ENCODE data around the gene KSR2.

GRCh38 chr12:117525766-117526165 is 443.0 kb downstream of the KSR2 start:
- TF ChIP-seq XBP1 (CRISPR knock-in tag; IDR thresholded peaks at IDR 0.05) = no peak
- no peak for TF ChIP-seq LRRFIP1 (CRISPR knock-in tag; conservative IDR thresholded peaks at IDR 0.05)
- no peak for TF ChIP-seq TCF7L2 (IDR thresholded peaks at IDR 0.05; ENCODE audit: low read depth, low read length)
- TF ChIP-seq CTCF (CRISPR knock-in tag; IDR thresholded peaks at IDR 0.05) = no peak
- TF ChIP-seq SOX6 (IDR thresholded peaks at IDR 0.05) = no peak
- no peak for TF ChIP-seq SOX6 (CRISPR knock-in tag; IDR thresholded peaks at IDR 0.05)
- TF ChIP-seq ZNF746 (CRISPR knock-in tag; IDR thresholded peaks at IDR 0.05) = no peak
- no peak for TF ChIP-seq EEA1 (CRISPR knock-in tag; IDR thresholded peaks at IDR 0.05; ENCODE audit: borderline replicate concordance)
- TF ChIP-seq BORCS8-MEF2B (CRISPR knock-in tag; IDR thresholded peaks at IDR 0.05) = no peak
- TF ChIP-seq MAX (IDR thresholded peaks at IDR 0.05) = no peak
- no peak for TF ChIP-seq KDM1A (CRISPR knock-in tag; IDR thresholded peaks at IDR 0.05)
- no peak for TF ChIP-seq HOMEZ (CRISPR knock-in tag; IDR thresholded peaks at IDR 0.05; ENCODE audit: low read depth)
- no peak for TF ChIP-seq SIX4 (CRISPR knock-in tag; IDR thresholded peaks at IDR 0.05)
- no peak for TF ChIP-seq ZSCAN12 (CRISPR knock-in tag; IDR thresholded peaks at IDR 0.05)
- no peak for TF ChIP-seq RAD21 (CRISPR knock-in tag; IDR thresholded peaks at IDR 0.05)

Measured in HepG2 (cell line).